GM21786 (cell line): ENCODE results near the gene CPPED1.

Experiments
- ATAC-seq: cut with Tn5 transposase; IDR thresholded peaks from one replicate; pipeline ENCODE4 v1.9.1; 2021; ENCODE audit not compliant: unreplicated experiment

The CPPED1 gene

GRCh38 chr16:12740986-12741610 lies 62.6 kb downstream of the CPPED1 start:
- ATAC-seq, result no peak

- ATAC-seq, result no peak
Measured at GRCh38 chr16:12739738-12740137, 63.9 kb downstream of the CPPED1 start.

- ATAC-seq, result no peak
Measured at GRCh38 chr16:12737563-12737962, 66.1 kb downstream of the CPPED1 start.

- ATAC-seq, result no peak
Measured at GRCh38 chr16:12735805-12736204, 67.9 kb downstream of the CPPED1 start.

- ATAC-seq, result no peak
Measured at GRCh38 chr16:12732600-12732999, 71.1 kb downstream of the CPPED1 start.

- ATAC-seq, result no peak
Measured at GRCh38 chr16:12729448-12729847, 74.2 kb downstream of the CPPED1 start.

GRCh38 chr16:12728469-12728868 lies 75.2 kb downstream of the CPPED1 start:
- no peak for ATAC-seq

- ATAC-seq, result no peak
Measured at GRCh38 chr16:12724226-12724625, 79.5 kb downstream of the CPPED1 start.

- ATAC-seq, result no peak
Measured at GRCh38 chr16:12723681-12724080, 80.0 kb downstream of the CPPED1 start.

- ATAC-seq, result no peak
Measured at GRCh38 chr16:12721841-12722421, 81.8 kb downstream of the CPPED1 start.

- ATAC-seq, result no peak
Measured at GRCh38 chr16:12719972-12720371, 83.7 kb downstream of the CPPED1 start.

GRCh38 chr16:12716658-12717057 lies 87.0 kb downstream of the CPPED1 start:
- no peak for ATAC-seq

GRCh38 chr16:12709807-12710206 lies 93.9 kb downstream of the CPPED1 start:
- ATAC-seq, result no peak

- ATAC-seq, result no peak
Measured at GRCh38 chr16:12708266-12708665, 95.4 kb downstream of the CPPED1 start.

- no peak for ATAC-seq
Measured at GRCh38 chr16:12706628-12707027, 97.1 kb downstream of the CPPED1 start.

- ATAC-seq, result no peak
Measured at GRCh38 chr16:12704492-12705111, 99.1 kb downstream of the CPPED1 start.

GRCh38 chr16:12703935-12704334 lies 99.8 kb downstream of the CPPED1 start:
- no peak for ATAC-seq

GRCh38 chr16:12700161-12700560 lies 103.5 kb downstream of the CPPED1 start:
- ATAC-seq, result no peak

- ATAC-seq, result no peak
Measured at GRCh38 chr16:12699161-12699560, 104.5 kb downstream of the CPPED1 start.

GRCh38 chr16:12697437-12697836 lies 106.2 kb downstream of the CPPED1 start:
- ATAC-seq, result no peak

- ATAC-seq, result no peak
Measured at GRCh38 chr16:12695454-12695853, 108.2 kb downstream of the CPPED1 start.

- ATAC-seq, result no peak
Measured at GRCh38 chr16:12690024-12690423, 113.7 kb downstream of the CPPED1 start.
